ENCODE measurements around the gene RNF31.
"Not testable (repeated sequence)": the region's sequence is repeated elsewhere in the genome, so short reads cannot be mapped to it uniquely, and the experiment has no call there.

Gene RNF31

GRCh38 chr14:24184104-24184970 is 37.0 kb downstream of the RNF31 start:
- no peak for DNase-seq

- no peak for DNase-seq
Measured at GRCh38 chr14:24185026-24185425, 37.7 kb downstream of the RNF31 start.

- DNase-seq: no peak
Measured at GRCh38 chr14:24185741-24186140, 38.4 kb downstream of the RNF31 start.

- DNase-seq: no peak
Measured at GRCh38 chr14:24186831-24187538, 39.7 kb downstream of the RNF31 start.

- DNase-seq: no peak
Measured at GRCh38 chr14:24187539-24187915, 40.2 kb downstream of the RNF31 start.

- DNase-seq: peak; percentile 97
Measured at GRCh38 chr14:24188251-24189058, 41.2 kb downstream of the RNF31 start, which contains the start of gene IPO4. Gene IPO4, minus strand, starts transcription at chr14:24188816. Its CDS starts 29 bp downstream, at chr14:24188787.

- DNase-seq: no peak
Measured at GRCh38 chr14:24189059-24189375, 41.7 kb downstream of the RNF31 start.

GRCh38 chr14:24189460-24189859 is 42.2 kb downstream of the RNF31 start:
- no peak for DNase-seq

- no peak for DNase-seq
Measured at GRCh38 chr14:24190416-24190815, 43.1 kb downstream of the RNF31 start.

GRCh38 chr14:24192933-24193332 is 45.6 kb downstream of the RNF31 start:
- no peak for DNase-seq

- no peak for DNase-seq
Measured at GRCh38 chr14:24194186-24194872, 47.0 kb downstream of the RNF31 start.

- no peak for DNase-seq
Measured at GRCh38 chr14:24194873-24195185, 47.5 kb downstream of the RNF31 start.

- DNase-seq: peak; percentile 28
Measured at GRCh38 chr14:24195186-24196070, 48.1 kb downstream of the RNF31 start, which contains the start of gene TM9SF1. Gene TM9SF1, minus strand, starts transcription at chr14:24195441. Its CDS starts 422 bp downstream, at chr14:24195019.

GRCh38 chr14:24196071-24197055 is 49.1 kb downstream of the RNF31 start:
- DNase-seq: no peak

- DNase-seq: no peak
Measured at GRCh38 chr14:24197056-24197450, 49.8 kb downstream of the RNF31 start.

- no peak for DNase-seq
Measured at GRCh38 chr14:24198814-24199524, 51.7 kb downstream of the RNF31 start.

- DNase-seq: not testable (repeated sequence)
Measured at GRCh38 chr14:24202538-24202937, 55.2 kb downstream of the RNF31 start.

GRCh38 chr14:24203249-24203886 is 56.1 kb downstream of the RNF31 start:
- DNase-seq: not testable (repeated sequence)

All from amniotic stem cell (primary cell).